IPS-NIHi7 (cell line): Measurements from ENCODE around the gene IL1R2.

Source experiments
- DNase-seq: peaks from one replicate; pipeline ENCODE4 v3.0.0; 2012; ENCODE audit warnings: mixed read lengths; ENCODE audit errors: extremely low spot score

The IL1R2 gene

DNA sequence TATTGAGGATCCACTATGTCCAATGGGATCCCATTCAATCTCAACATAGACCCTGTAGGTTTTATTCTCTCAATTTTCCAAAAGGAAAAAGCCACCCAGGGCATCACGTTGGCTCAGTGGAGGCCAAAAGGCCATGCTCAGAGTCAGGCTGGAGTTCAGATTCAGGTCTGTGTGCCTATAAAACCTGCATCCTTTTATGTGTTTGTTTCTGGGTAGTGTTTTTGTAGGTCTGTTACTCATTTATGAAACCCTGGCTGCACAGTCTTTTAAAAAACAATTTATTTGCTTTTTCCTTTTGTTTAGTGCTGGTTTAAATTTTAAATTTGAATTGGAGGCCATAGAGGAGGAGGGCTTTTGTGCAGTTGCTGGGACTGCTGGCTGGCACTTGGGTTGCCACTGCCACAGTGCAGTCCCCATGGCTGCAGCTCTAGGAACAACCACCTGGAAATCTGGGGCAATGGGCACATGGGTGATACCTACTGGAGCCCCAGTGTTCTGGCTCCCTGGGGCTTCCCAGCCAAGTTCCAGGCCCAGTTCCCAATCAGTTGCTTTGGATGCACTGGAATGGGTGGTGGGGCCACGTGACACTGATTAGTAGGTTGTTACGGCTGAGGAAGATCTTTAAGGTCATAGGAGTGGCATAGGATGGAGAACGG lies 31.3 kb downstream of the IL1R2 start:
- DNase-seq, result no peak

DNA sequence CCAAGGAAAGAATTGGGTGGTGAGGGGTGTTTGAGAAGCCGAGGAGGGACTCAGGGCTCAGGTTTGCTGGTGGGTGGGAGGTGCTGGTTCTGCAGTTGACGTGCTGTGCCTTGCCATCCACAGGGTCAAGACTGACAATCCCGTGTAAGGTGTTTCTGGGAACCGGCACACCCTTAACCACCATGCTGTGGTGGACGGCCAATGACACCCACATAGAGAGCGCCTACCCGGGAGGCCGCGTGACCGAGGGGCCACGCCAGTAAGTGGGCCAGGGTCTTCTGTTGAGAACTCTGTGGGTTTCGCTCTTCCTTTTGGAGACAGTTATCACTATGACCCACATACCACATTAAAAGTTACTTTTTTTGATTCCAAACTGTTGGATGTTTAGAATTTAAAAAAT lies 32.6 kb downstream of the IL1R2 start:
- no peak for DNase-seq

DNA sequence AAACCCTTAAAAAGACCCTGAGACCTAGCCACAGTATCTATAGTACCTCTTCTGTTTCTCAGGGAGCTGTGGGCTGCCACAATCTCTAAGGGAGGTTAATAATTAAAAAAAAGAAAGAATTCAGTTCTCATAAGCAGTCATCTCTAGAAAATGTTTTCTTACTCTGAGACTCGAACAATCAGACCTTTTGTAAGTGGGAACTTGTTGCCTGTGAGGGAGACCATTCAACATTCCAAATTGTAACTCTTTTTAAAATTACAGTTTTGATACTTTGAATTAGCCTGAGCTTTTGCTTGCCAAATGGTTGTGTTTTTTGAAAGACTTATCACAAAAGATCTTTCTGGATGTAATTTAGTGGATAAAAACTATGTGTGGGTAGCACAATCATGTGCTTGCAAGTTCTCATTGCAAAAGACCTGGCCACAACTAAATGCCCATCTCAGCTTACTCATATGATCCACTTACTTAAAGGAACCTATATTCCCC lies 33.3 kb downstream of the IL1R2 start:
- no peak for DNase-seq

DNA sequence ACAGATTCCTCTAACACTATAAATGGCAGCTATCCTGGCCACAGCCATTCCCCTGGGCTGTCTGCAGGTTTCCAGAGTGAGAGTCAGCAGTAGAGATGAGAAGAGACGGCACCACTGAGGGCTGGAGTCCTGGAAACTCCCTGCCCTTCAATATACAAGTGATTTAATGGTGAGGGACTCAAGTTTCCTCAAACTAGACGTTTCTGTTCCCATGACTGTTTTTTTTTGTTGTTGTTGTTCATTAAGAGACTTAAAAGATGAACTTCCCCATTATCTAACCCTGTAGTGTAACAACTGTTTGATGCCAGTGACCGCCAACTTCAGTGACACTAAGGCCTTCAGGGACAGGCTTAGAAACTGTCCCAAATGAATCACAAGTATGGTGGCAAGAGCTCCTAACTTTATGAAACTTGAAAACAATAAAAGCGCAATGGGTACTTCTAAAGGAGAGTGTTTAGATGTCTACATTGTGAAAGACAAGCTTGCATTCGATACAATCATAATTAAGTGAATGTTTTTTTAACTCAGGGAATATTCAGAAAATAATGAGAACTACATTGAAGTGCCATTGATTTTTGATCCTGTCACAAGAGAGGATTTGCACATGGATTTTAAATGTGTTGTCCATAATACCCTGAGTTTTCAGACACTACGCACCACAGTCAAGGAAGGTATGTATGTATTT lies 34.0 kb downstream of the IL1R2 start:
- DNase-seq, result no peak

DNA sequence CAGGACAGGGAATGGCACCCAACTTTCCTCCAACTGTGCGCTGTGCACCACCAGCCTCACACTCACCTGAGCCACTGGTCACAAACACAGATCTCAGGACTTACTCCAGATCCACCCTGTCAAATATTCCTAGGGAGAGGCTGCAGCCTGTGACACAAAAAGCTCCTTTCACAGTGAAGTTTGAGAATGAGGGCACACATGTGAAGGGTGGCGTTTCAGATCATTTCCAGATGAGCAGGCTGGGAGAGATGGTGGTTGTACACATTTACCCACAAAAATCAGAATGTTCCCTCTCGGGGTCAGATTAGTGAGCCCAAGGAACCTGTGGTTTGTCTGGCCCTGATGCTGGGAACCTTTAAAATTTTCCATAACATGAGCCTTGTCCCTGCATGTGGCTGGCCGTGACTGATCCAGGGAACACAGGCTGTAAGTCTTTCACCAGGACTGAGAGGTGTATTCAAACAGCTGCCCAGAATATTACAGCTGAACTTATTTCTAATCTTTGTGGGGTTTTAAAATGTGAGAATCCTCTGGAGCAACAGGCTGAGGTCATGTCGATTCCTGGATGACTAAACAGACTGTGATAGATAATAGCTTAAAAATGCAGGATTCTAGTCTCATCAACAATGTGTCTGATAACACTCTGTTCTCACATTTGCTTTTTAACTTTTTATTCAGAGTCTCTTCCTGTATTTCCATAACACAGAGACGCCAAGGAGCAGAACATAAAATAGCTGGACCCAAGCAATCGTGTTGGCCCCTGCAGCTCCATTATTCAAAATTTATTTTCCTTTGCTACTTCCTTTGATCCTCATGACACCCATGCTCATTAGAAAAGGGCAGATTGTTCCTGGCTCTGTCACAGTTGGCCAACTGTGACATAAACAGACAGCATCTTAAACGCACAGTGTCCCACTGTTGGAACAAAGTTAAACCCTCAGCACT lies 35.5 kb downstream of the IL1R2 start:
- no peak for DNase-seq

DNA sequence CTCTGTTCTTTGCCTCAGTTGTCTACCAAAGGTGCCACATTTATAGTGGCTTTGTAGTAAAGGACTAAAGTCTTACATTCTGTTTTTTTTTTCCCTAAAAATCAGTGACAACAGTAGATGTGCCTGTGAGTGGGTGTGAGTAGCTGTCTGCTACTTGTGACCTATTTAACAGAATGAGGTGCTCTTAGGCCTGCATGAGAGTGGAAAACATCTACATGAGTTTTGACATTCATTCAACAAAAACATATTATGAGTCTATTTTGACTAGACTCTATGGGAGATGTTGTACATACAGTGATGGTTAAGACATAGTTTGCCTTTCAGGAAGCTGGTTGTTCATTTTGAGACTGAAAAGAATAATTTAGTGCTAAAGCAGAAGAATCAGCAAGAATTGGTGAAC lies 36.7 kb downstream of the IL1R2 start:
- DNase-seq, result no peak

DNA sequence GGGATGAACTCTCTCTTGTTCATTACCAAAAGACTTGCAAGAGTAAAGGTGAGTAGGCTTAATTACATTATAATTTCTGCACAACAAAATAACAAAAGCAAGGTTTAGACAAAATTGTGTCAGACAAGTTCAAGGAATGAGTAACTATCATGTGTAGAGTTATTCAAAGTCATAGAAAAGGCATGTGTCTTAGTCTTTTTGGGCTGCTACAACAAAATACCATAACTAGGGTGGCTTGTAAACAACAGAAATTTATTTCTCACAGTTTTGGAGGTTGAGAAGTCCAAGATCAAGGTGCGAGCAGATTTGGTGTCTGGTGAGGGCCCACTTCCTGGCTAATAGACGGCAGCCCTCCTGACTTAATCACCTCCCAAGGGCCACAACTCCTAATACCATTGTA lies 37.6 kb downstream of the IL1R2 start:
- DNase-seq, result no peak

DNA sequence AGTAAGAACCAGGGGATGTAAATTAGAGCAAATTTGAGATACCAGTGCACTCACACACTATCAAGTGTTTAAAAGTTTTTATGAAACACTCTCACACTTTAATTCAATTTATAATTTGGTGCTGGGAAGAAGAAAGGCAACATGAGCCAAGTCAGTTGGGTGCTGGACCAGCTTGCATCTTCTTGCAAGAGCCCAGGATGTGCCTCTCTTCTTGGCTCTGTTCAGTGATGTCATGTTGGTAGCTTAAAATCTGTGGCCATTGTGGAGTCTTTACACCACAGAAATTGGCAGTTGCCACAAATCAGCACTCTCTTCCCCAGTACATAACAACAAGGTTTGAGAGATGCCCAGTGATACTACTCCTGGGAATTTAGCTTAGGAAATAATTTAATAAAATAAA lies 38.2 kb downstream of the IL1R2 start:
- no peak for DNase-seq

DNA sequence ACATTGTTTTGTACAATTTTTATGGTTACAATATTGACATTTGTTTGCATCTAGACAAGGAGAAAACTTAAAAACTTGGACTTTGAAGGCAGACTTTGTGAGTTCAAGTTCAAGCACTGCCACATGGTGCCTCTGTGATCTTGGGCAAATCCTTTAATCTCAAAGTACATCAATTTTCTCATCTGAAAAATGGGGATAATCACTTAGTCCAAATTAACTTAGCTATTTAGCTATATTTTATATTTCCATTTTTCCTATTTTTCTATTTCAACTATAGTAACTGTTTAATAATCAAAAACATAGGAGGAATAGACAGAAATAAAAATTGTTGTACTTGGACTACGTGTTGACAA lies 38.7 kb downstream of the IL1R2 start:
- no peak for DNase-seq

DNA sequence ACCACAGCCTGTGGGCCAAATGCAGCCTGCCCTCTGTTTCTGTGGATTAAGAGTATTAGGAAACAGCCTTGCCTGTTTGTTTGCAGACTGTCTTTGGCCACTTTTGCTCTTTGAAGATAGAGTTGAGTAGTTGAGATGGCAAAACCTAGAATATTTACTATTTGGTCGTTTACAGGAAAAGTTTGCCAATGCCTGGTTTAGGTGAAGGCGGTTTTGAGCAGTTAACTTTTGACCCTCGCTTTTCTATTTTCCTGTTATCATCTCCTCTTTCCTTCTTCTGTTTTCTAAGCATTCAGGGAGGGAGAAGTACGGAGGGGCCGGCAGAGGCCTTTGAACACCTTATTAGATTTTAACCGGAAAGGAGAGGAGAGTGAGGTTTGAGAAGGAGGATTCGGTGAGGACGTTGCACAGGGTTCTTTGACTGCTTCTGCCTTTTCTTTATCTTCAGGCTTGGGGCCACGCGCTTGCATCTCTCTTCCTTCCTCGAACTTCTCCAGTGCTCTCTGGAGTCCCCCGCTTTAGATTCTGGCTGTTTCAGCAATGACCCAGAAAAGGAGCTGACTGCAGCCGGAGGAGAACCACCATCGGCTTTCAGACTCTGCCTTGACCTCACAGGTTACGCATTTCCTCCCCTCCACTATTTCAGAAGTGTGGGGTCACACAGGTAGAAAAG lies 39.2 kb downstream of the IL1R2 start:
- DNase-seq, result no peak

DNA sequence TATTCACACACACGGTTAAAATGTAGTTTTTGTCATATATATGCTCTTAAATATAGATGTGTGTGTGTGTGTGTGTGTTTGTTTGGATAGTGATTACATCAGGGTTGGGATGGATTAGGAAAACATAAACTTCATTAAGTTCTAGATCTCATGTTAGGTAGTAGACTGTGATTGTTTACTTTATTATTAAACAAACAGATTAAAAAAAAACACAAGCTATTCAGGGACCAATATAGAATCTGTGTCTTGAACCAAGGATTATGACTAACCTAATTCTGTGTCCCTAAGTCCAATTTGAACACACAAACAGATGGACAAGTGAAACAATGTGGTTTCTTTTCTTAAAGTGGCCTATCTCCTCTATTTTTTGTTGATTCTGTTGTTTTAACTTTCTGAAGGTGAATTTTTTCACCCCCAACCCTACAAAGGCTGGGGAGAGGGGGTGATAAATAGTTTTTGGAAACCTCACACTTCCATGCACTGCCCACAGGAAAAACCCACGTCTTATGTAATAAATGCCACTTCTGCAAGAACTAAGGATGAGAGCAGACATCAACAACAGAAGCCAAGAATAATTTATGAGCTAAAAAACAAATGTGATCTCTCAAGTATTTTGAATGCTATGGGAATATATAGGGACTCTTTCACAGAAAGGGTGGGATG lies 40.7 kb downstream of the IL1R2 start:
- no peak for DNase-seq

DNA sequence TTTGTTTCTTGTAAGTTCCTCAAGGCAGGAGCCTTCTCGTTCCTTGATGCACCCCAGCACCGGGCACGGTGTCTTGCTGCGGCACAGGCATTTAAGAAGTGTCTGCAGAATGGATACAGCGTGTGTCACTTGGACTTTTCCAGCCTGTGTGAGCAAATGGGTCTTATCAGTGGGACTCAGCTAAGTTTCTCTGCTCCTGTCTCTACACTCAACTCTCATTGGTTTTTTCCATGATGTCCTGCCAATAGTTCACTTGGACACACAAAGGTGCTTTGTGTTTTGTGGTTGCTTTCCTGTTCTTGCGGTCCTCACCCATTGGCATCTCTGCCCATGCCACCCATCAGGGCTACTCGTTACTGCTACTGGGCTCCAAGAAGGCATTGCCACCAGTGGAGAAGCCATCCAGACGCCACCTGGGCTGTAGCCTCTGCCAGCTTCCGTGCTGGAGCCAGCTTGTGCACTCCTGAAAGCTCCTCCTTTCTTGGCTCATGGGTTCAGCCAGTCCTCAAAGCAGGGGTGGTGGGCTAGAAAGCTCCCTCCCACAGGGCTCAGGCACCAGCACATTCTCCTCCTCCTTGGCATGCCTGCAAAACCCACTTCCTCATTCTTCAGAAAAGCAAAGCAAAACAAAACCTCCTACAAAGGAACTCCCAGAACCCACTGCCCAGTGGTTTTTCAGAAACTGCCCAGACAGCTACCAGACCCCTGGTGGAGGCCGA lies 41.4 kb downstream of the IL1R2 start:
- no peak for DNase-seq

DNA sequence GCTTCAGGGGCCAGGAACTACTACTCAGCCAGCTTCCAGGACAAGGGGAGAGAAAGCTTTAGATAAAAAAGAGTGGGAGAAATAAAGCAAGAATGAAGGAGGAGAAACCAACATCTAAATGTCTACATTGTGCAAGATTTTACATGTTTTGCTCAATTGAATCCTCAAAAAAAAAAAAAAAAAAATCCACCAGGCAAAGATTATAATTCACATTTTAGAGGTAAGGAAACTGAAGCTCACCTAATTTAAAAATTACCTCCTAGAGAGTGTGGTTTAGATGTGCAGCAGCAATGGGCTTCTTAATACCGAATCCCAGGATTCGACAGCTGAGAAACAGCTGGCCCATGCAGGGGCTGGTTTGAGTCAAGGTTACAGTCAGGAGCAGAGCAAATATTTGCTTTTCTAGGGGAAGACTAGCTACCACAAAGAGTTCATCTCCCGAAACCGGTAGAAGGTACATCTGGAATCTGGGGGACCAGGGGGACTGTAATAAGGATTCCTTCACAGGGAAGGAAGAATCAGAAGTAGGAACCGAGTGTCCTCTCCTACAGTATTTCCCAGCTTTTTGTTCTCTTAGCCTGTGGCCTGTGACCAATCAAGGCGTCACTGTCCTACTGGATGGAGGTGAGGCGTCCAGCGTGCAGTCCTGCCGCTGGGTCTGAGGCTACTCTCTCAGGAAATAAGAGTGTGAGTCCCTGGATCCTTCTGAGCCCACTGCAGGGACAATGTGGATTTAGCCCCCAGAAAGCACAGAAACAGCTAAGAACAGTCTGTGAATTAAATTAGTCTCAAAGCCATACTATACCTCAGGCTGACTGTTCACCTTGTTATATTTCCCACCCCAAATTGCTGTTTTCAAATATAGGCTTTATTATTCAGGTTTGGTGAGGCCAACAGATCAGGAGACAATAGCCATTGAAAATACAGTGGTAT lies 42.3 kb downstream of the IL1R2 start:
- no peak for DNase-seq

DNA sequence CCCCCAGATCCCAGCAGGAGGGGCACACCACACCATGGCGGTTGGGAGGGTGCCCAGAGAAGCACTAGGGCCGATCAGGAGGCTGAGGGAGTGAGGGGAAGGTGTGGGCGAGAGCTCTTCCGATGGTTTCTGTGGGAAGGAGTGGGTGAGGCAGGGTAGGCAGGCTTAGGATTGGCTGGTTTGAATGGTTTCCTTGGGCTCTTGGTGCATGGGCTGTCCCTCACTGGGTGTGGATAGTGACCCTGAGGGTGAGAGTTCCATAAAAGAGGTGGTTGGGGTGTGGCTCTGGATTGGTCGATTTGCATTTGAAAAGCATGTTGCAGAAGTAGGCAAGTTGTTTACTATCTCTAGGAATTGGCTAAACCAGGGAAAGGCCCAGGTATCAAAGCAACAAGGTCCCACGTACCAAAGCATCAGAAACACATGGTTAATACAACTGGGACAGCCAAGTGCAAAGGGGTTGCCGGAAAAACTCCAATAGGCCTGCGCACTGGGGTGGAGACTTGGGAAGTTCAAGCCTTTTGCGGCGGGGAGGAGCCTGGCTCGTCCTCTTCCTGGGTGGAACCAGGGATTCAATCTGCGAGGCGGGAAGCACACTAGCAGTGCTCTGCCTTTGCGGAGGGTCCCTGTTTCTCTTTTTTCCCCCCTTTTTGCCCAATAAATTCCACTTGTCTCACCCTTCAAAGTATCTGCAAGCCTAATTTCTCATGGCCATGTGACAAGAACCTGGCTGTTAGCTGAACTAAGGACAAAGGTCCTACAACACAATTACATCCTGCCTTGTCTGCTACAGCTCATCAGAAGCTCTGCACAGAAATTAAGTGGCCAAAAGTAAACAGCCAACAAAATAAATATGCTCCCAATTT lies 43.2 kb downstream of the IL1R2 start:
- DNase-seq, result no peak

DNA sequence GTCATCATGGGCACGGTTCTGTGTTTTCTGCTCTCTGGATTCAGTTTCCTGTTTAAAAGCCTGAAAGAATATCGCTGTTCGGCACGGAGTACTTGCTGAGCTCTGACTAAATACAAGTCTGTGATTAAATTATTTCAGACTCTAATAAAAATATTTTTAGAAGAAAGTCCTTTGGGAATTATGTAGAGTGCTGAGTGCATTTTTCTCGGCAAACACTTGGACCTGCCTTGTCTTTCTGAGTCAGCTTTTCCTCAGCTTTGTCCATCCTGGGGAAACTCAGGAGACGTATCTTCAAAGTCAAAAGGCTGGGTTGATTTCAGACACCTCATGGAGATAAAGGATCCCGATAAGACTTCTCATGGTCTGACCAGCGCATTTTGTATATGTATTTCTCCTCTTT lies 45.9 kb downstream of the IL1R2 start:
- DNase-seq, result no peak

DNA sequence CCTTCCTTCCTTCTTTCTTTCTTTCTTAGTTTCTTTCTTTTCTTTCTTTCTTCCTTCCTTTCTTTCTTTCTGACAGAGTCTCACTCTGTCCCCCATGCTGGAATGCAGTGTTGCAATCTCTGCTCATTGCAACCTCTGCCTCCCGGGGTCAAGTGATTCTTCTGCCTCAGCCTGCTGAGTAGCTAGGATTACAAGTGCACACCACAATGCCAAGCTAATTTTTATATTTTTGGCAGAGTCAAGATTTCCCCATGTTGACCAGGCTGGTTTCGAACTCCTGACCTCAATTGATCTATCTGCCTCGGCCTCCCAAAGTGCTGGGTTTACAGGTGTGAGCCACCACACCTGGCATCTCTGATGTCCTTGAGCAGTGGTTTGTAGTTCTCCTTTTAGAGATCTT lies 48.5 kb downstream of the IL1R2 start:
- no peak for DNase-seq

DNA sequence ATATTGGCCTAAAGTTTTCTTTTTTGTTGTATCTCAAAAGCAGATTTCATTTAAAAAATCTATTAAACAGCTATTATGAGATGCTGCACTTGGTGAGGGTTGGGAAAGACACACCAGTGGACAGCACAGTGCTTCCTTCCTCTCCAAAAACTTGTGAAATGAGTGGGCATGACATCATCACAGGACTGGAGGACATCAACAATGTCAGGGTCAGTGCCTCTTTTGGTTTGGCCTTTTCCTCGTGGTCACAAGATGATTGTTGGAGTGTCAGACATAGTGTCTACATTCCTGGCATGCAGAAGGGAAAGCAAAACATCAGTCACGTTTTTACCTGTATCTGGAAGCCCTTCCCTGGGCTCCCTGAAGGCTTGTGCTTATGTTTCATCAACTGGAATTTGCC lies 49.6 kb downstream of the IL1R2 start:
- DNase-seq, result no peak

DNA sequence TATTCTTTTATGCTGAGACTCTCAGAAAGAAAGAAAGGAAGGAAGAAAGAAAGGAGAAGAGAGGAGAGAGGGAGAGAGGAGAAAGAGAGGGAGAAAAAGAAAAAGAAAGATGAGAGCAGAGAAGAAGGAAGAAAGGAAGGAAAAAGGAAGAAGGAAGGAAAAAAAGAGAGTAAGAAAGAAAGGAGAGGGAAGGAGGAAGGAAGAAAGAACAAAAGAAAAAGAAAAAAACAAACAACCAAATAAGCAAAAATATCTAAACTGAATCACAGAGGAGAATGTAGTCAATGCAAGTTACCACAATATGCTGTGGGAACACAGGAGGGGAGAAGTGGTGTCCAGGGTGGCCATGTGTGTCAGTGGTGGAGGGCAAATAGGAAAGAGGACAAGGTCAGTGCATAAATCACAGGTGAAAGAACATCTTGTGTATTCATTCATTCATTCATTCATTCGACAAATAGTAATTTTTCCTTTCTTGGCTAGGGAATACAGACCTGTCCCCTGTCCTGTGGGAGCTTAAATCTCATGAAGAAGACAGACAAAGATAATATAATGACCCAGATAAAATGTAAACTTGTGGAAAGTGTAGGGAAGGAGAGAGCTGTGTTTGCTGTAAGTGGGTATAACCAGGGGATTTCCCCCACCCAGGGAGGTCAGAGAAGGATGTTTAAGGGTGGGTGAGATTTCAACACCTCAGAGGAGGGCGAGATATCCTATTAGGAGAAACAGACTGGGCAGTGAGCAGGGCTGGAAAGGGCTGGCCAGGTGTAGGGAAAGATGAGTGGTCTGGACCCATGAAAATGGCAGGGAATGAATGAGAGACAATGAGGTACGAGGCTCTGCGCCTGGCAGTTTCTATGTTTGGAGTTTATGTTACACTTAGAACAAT lies 50.7 kb downstream of the IL1R2 start:
- no peak for DNase-seq
